Sigmoid colon (tissue), 7 donors: Measurements from ENCODE around the gene FNDC8. TPM values are rescaled to one million over a fixed set of nuclear protein-coding genes. Genes with fewer than 3 reads are reported as not detected.

Experiments used
- DNase-seq: peaks from one replicate; pipeline ENCODE4 v3.0.0-alpha.2; 2019
- H3K27ac ChIP-seq, 4 donors: fragments of 200-600 bp; sonication (generic); one replicate each; pipeline ENCODE4 v1.5.1; 2016 to 2019; ENCODE audit warnings: mild to moderate bottlenecking in 1 of 4
- H3K27me3 ChIP-seq, 3 donors: fragments of 200-600 bp; sonication (generic); one replicate each; pipeline ENCODE4 v1.5.1; 2019; ENCODE audit warnings: mild to moderate bottlenecking in 1 of 3
- H3K36me3 ChIP-seq, 4 donors: fragments of 200-600 bp; sonication (generic); one replicate each; pipeline ENCODE4 v1.5.1; 2016 to 2019
- H3K4me1 ChIP-seq, 4 donors: fragments of 200-600 bp; sonication (generic); one replicate each; pipeline ENCODE4 v1.5.1; 2017 to 2019
- H3K4me3 ChIP-seq, 4 donors: fragments of 200-600 bp; sonication (generic); one replicate each; pipeline ENCODE4 v1.5.1; 2017 to 2019; ENCODE audit warnings: mild to moderate bottlenecking in 2 of 4, moderate library complexity in 1 of 4
- H3K9me3 ChIP-seq, 4 donors: fragments of 200-600 bp in 3 of 4; sonication (generic) in 3 of 4; one replicate each; pipeline versions ENCODE4 v1.5.1 to v1.6.1; 2013 to 2019
- EP300 ChIP-seq, 4 donors: sonication (generic); formaldehyde crosslinking; IDR thresholded peaks; one replicate each; pipeline ENCODE4 v1.6.1; 2017; ENCODE audit warnings: antibody characterized with exemption in 4 of 4
- POLR2A ChIP-seq, 2 donors: fragments of 450-650 bp; IDR thresholded peaks; one replicate each; pipeline ENCODE4 v1.6.1; 2016; ENCODE audit warnings: antibody characterized with exemption in 2 of 2, mild to moderate bottlenecking in 2 of 2, moderate library complexity in 2 of 2
- POLR2AphosphoS5 ChIP-seq, 4 donors: sonication (generic); formaldehyde crosslinking; IDR thresholded peaks; one replicate each; pipeline ENCODE4 v1.6.1; 2017; ENCODE audit warnings: antibody characterized with exemption in 4 of 4
- WGBS, 2 donors: extraction: QIAGEN DNeasy Blood & Tissue Kit; methylation state at CpG; one replicate each; pipeline ENCODE4 v1.1.7; 2013; 5-methylcytosine and 5-hydroxymethylcytosine counted together
- intact Hi-C: fragments of 100-400 bp; cut with DNase I; formaldehyde crosslinking; loops from one replicate; pipeline ENCODE4 v1.15.1; 2023
- polyA plus RNA-seq, 3 donors: library from polyadenylated mRNA; stranded (reverse); fragments of 200-250 nt; gene quantifications; one replicate each; pipeline ENCODE4 v1.2.3, GENCODE V29; 2013
- total RNA-seq, 4 donors: library from RNA; depleted of rRNA; stranded (reverse); fragments of >200 nt; gene quantifications; one replicate each; pipeline ENCODE4 v1.1.0, GENCODE V29; 2016
- TF ChIP-seq, protein P1 (sequence below), 4 experiments: fragments of 450-650 bp in 3 of 4; fragments of 200-600 bp in 1 of 4; IDR thresholded peaks; one replicate each; pipeline ENCODE4 v1.5.1; 2016 to 2019; ENCODE audit warnings: antibody characterized with exemption in 4 of 4, mild to moderate bottlenecking in 3 of 4, moderate library complexity in 2 of 4
- donor health status: healthy with polysubstance abuse.
- donor health status: Bipolar disorder and iron deficiency.
- donor health status: healthy.

FNDC8 gene
- total and polyA plus RNA-seq, 7 donors, result not detected

DNA sequence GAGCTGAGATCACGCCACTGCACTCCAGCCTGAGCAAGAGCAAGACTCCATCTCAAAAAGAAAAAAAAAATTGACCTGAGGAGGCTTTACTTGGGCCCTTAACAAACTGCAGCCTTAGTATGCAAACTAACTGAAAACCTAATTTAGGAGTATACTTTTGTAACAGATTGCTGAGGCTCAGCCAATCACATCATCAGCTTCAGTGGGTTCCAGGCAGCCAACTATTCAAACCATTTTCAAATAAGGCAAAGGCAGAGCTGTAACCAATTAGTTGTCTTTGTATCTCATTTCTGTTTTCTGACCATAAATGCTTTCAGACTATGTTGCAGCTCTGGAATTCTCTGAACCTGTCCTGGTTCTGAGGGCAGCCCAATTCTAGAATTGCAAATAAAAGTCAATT lies 25.7 kb upstream of the FNDC8 start:
- 96 to 98% methylated on average over 1 of the region's 1 CpG for WGBS, 2 donors
- no peaks in the 10 kb centered on the region for H3K4me1 ChIP-seq
- DNase-seq, result no peak
- no peak overlapping the region for H3K4me3 ChIP-seq
- TF ChIP-seq POLR2A (IDR thresholded peaks at IDR 0.05) (no peak), EP300 (IDR thresholded peaks at IDR 0.05) (no peak), POLR2AphosphoS5 (IDR thresholded peaks at IDR 0.05) (no peak)
- TF ChIP-seq, protein P1, sequence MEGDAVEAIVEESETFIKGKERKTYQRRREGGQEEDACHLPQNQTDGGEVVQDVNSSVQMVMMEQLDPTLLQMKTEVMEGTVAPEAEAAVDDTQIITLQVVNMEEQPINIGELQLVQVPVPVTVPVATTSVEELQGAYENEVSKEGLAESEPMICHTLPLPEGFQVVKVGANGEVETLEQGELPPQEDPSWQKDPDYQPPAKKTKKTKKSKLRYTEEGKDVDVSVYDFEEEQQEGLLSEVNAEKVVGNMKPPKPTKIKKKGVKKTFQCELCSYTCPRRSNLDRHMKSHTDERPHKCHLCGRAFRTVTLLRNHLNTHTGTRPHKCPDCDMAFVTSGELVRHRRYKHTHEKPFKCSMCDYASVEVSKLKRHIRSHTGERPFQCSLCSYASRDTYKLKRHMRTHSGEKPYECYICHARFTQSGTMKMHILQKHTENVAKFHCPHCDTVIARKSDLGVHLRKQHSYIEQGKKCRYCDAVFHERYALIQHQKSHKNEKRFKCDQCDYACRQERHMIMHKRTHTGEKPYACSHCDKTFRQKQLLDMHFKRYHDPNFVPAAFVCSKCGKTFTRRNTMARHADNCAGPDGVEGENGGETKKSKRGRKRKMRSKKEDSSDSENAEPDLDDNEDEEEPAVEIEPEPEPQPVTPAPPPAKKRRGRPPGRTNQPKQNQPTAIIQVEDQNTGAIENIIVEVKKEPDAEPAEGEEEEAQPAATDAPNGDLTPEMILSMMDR (IDR thresholded peaks at IDR 0.05), result no peak
- no peak overlapping the region for H3K27ac ChIP-seq
- no peaks in the 10 kb centered on the region for H3K27me3 ChIP-seq
- intact Hi-C loops, result no loop called here
- no peaks in the 10 kb centered on the region for H3K9me3 ChIP-seq
- H3K36me3 ChIP-seq, result peaks cover 4 to 29% (median 7%) of the 10 kb centered on the region in 4 donors

DNA sequence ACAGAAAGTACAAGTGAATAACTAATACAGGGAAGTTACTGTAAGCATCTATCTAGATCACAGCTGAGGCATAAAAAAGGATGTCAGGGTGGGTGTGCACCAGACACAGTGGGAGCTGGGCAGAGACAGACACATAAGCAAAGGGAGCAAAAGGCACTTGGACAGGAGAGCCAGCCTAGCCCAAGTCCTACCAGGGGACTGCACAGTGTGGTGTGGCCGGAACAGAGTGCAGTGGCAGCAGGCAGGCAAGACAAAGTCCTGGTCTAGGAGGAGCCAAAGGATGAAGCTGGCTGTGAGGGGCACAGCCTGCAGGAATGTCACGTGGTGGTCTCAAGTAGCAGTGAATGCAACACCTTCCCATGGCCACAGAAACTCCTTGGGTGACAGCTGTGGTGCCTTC lies 23.6 kb upstream of the FNDC8 start:
- H3K9me3 ChIP-seq, result no peaks in the 10 kb centered on the region
- no peak for DNase-seq
- H3K27me3 ChIP-seq, result no peaks in the 10 kb centered on the region
- intact Hi-C loops, result no loop called here
- no peak overlapping the region for H3K27ac ChIP-seq
- TF ChIP-seq EP300 (IDR thresholded peaks at IDR 0.05) (no peak), POLR2A (IDR thresholded peaks at IDR 0.05) (no peak), POLR2AphosphoS5 (IDR thresholded peaks at IDR 0.05) (no peak)
- TF ChIP-seq, protein P1 (IDR thresholded peaks at IDR 0.05), result no peak
- WGBS, 2 donors, result 95 to 96% methylated on average over 2 of the region's 2 CpGs
- H3K4me1 ChIP-seq, result no peaks in the 10 kb centered on the region
- H3K36me3 ChIP-seq, result peaks cover 8 to 48% (median 16%) of the 10 kb centered on the region in 4 donors
- no peak overlapping the region for H3K4me3 ChIP-seq

DNA sequence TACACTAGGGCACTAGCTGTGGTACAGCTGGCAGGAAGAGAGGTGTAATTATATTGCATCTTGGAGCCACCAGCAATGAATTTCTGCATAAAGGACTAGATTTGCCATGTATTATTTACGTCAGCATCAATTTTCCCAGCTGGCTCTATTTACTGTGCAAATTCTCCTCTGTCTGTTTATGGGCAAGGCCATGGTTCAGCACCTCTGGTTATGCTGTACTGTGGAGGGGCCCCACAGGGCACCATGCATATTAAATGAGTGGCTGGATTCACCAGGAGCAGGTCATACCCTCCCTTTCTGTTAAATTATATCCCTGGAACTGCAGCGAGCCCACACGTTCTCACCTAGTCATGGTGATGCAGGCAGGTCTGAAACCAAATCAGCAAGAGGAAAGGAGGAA lies 21.5 kb upstream of the FNDC8 start:
- intact Hi-C loops, result no loop called here

DNA sequence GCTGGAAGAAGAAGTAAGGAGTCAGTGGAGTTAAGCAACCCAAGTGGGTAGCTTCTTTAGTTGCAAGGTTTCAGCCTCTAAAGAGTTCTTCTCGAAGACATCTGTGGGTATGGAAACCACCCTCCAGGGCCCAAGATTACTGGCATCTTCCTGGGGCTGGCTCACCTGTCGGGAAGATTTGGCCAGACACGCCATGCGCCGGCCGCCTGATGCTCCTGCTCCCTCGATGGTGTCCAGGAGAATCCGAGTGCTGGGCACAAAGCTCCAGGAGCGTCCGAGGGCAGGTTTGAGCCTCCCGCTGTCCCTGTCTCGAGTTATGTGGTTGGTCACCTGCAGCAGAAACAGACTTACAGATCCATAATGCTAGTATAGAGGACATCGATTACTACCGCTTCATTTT lies 20.4 kb upstream of the FNDC8 start:
- no peaks in the 10 kb centered on the region for H3K9me3 ChIP-seq
- no peak for DNase-seq
- no peaks in the 10 kb centered on the region for H3K4me1 ChIP-seq
- TF ChIP-seq, protein P1 (IDR thresholded peaks at IDR 0.05), result no peak
- TF ChIP-seq POLR2A (IDR thresholded peaks at IDR 0.05) (no peak), EP300 (IDR thresholded peaks at IDR 0.05) (no peak), POLR2AphosphoS5 (IDR thresholded peaks at IDR 0.05) (no peak)
- 95 to 96% methylated on average over 14 of the region's 14 CpGs for WGBS, 2 donors
- H3K36me3 ChIP-seq, result peaks cover 8 to 73% (median 25%) of the 10 kb centered on the region in 4 donors
- H3K4me3 ChIP-seq, result no peak overlapping the region
- intact Hi-C loops, result no loop called here
- no peaks in the 10 kb centered on the region for H3K27me3 ChIP-seq
- no peak overlapping the region for H3K27ac ChIP-seq

More for the DNA sequence above, 21.5 kb upstream of the FNDC8 start:
- Histone ChIP-seq H3K4me3 (no peak overlapping the region), H3K27ac (no peak overlapping the region), H3K9me3 (no peaks in the 10 kb centered on the region), H3K36me3 (peaks cover 8 to 62% (median 20%) of the 10 kb centered on the region in 4 donors), H3K27me3 (no peaks in the 10 kb centered on the region), H3K4me1 (no peaks in the 10 kb centered on the region)
- DNase-seq, result no peak
- 89 to 92% methylated on average over 3 of the region's 3 CpGs for WGBS, 2 donors
- TF ChIP-seq POLR2A (IDR thresholded peaks at IDR 0.05) (no peak), POLR2AphosphoS5 (IDR thresholded peaks at IDR 0.05) (no peak), EP300 (IDR thresholded peaks at IDR 0.05) (no peak)
- TF ChIP-seq, protein P1 (IDR thresholded peaks at IDR 0.05), result no peak

DNA sequence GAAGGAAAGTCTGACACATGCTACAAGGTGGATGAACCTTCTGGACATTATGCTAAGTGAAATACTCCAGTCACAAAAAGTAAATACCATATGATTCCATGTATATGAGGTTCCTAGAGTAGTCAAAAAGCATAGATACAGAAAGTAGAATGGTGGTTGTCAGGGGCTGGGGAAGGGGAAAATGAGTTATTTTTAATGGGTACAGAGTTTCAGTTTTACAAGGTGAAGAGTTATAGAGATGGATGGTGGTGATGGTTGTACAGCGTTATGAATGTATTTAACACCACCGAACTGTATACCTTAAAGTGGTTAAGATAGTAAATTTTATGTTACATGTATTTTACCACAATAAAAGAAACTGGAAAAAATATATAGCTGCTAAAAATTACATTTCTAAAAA lies 19.7 kb upstream of the FNDC8 start:
- H3K4me1 ChIP-seq, result no peaks in the 10 kb centered on the region
- WGBS, 2 donors, result 77 to 95% methylated on average over 2 of the region's 2 CpGs
- no peak for TF ChIP-seq EP300 (IDR thresholded peaks at IDR 0.05)
- TF ChIP-seq, protein P1 (IDR thresholded peaks at IDR 0.05), result no peak
- TF ChIP-seq POLR2A (IDR thresholded peaks at IDR 0.05), result no peak
- no peak for TF ChIP-seq POLR2AphosphoS5 (IDR thresholded peaks at IDR 0.05)
- no peaks in the 10 kb centered on the region for H3K27me3 ChIP-seq
- intact Hi-C loops, result no loop called here
- no peak overlapping the region for H3K27ac ChIP-seq
- no peak overlapping the region for H3K4me3 ChIP-seq
- no peak for DNase-seq
- H3K36me3 ChIP-seq, result peaks cover 8 to 74% (median 28%) of the 10 kb centered on the region in 4 donors
- H3K9me3 ChIP-seq, result no peaks in the 10 kb centered on the region
